CD4-positive, CD25-positive, alpha-beta regulatory T cell (primary cell): ENCODE results near the gene MTA3. TPM values are rescaled to one million over a fixed set of nuclear protein-coding genes. Genes with fewer than 3 reads are reported as not detected.
"Not testable (repeated sequence)": the region's sequence is repeated elsewhere in the genome, so short reads cannot be mapped to it uniquely, and the experiment has no call there.

ENCODE experiments used
- ATAC-seq, 2 donors: fragments of 150-1000 bp; cut with Tn5 transposase; one replicate each; pipeline ENCODE4 v1.10.0; 2021; ENCODE audit warnings: low read depth in 2 of 2, moderate number of reproducible peaks in 2 of 2, moderate library complexity in 1 of 2
- DNase-seq, 3 donors: peaks; one replicate each; pipeline versions ENCODE4 v3.0.0 to v3.0.0-alpha.2; 2012 to 2022; ENCODE audit warnings: mixed read lengths in 1 of 3
- H3K27ac ChIP-seq: one replicate; pipeline ENCODE4 v1.7.0; 2013; ENCODE audit warnings: mild to moderate bottlenecking, low read length; ENCODE audit not compliant: insufficient read depth, poor library complexity, severe bottlenecking
- H3K27me3 ChIP-seq: one replicate; pipeline ENCODE4 v1.7.0; 2013; ENCODE audit warnings: low read length; ENCODE audit not compliant: control insufficient read depth, insufficient read depth
- H3K36me3 ChIP-seq: one replicate; pipeline ENCODE4 v1.7.0; 2013; ENCODE audit warnings: mild to moderate bottlenecking, low read length, moderate library complexity; ENCODE audit not compliant: control insufficient read depth, insufficient read depth
- H3K4me1 ChIP-seq: 2 replicates; pipeline ENCODE4 v1.7.0; 2013; ENCODE audit warnings: mild to moderate bottlenecking, low read length; ENCODE audit not compliant: insufficient read depth, control insufficient read depth, poor library complexity, severe bottlenecking
- H3K4me3 ChIP-seq: one replicate; pipeline ENCODE4 v1.7.0; 2013; ENCODE audit warnings: low read depth, mild to moderate bottlenecking, low read length, moderate library complexity
- H3K9me3 ChIP-seq, 2 experiments: 1 replicate in 1 of 2; 2 replicates in 1 of 2; pipeline ENCODE4 v1.7.0; 2013; ENCODE audit warnings: low read length in 2 of 2, mild to moderate bottlenecking in 1 of 2, moderate library complexity in 1 of 2; ENCODE audit not compliant: control insufficient read depth in 2 of 2
- H3K27ac Mint-ChIP-seq, 3 donors: one replicate each; pipeline ENCODE4 v1.8.0; 2020 to 2022; ENCODE audit warnings: mild to moderate bottlenecking in 3 of 3, mixed read lengths in 3 of 3, moderate library complexity in 2 of 3
- H3K27me3 Mint-ChIP-seq: one replicate; pipeline ENCODE4 v1.8.0; 2022; ENCODE audit warnings: mild to moderate bottlenecking, mixed read lengths
- H3K36me3 Mint-ChIP-seq: one replicate; pipeline ENCODE4 v1.8.0; 2020; ENCODE audit warnings: mixed read lengths
- H3K4me1 Mint-ChIP-seq, 4 donors: one replicate each; pipeline ENCODE4 v1.8.0; 2020 to 2022; ENCODE audit warnings: mixed read lengths in 4 of 4, mild to moderate bottlenecking in 1 of 4
- H3K4me3 Mint-ChIP-seq, 4 donors: one replicate each; pipeline ENCODE4 v1.8.0; 2020 to 2022; ENCODE audit warnings: mild to moderate bottlenecking in 4 of 4, mixed read lengths in 4 of 4, moderate library complexity in 3 of 4
- H3K9me3 Mint-ChIP-seq, 7 donors: one replicate each; pipeline ENCODE4 v1.8.0; 2020 to 2022; ENCODE audit warnings: mixed read lengths in 7 of 7, mild to moderate bottlenecking in 3 of 7, moderate library complexity in 2 of 7
- polyA plus RNA-seq, 4 donors: library from polyadenylated mRNA; unstranded; fragments of 300-500 nt; fragmentation: Illumina TruSeq; gene quantifications; one replicate each; pipeline ENCODE4 v1.2.3, GENCODE V29; 2021
- total RNA-seq: library from RNA; stranded (reverse); gene quantifications from one replicate; pipeline ENCODE4 v1.2.3, GENCODE V29; 2022

Gene MTA3
- total and polyA plus RNA-seq, 5 donors from 2014 or later = 7.7 to 20.4 (median 9.4) TPM

GRCh38 chr2:42557306-42557705, 11.1 kb upstream of the MTA3 start:
- DNase-seq (no peak), ATAC-seq (no peak)
- Mint-ChIP-seq H3K27ac (no peak overlapping the region), H3K27me3 (peaks cover 16% of the 10 kb centered on the region), H3K9me3 (peaks cover 0 to 2% (median 0%) of the 10 kb centered on the region in 7 donors), H3K4me1 (no peaks in the 10 kb centered on the region), H3K4me3 (no peak overlapping the region), H3K36me3 (no peaks in the 10 kb centered on the region)
- Histone ChIP-seq H3K4me1 (no peaks in the 10 kb centered on the region), H3K9me3 (no peaks in the 10 kb centered on the region), H3K27ac (no peak overlapping the region), H3K36me3 (no peaks in the 10 kb centered on the region), H3K4me3 (no peak overlapping the region), H3K27me3 (no peaks in the 10 kb centered on the region)

GRCh38 chr2:42558827-42559226, 9.6 kb upstream of the MTA3 start:
- H3K27ac Mint-ChIP-seq = no peak overlapping the region
- Histone ChIP-seq H3K36me3 (no peaks in the 10 kb centered on the region), H3K4me3 (no peak overlapping the region), H3K27ac (no peak overlapping the region), H3K4me1 (no peaks in the 10 kb centered on the region), H3K9me3 (no peaks in the 10 kb centered on the region), H3K27me3 (no peaks in the 10 kb centered on the region)
- no peaks in the 10 kb centered on the region for H3K36me3 Mint-ChIP-seq
- ATAC-seq (no peak), DNase-seq (no peak)
- no peak overlapping the region for H3K4me3 Mint-ChIP-seq
- no peaks in the 10 kb centered on the region for H3K4me1 Mint-ChIP-seq
- peaks cover 16% of the 10 kb centered on the region for H3K27me3 Mint-ChIP-seq
- H3K9me3 Mint-ChIP-seq = peaks cover 0 to 2% (median 0%) of the 10 kb centered on the region in 7 donors

GRCh38 chr2:42560133-42560532, 8.3 kb upstream of the MTA3 start:
- H3K27ac ChIP-seq, H3K9me3 ChIP-seq, H3K9me3 Mint-ChIP-seq, H3K27me3 ChIP-seq, DNase-seq, H3K4me3 Mint-ChIP-seq, H3K4me1 Mint-ChIP-seq, ATAC-seq, H3K36me3 Mint-ChIP-seq, H3K36me3 ChIP-seq, H3K4me1 ChIP-seq, H3K4me3 ChIP-seq, H3K27ac Mint-ChIP-seq: not testable (repeated sequence)
- peaks cover 11% of the 10 kb centered on the region for H3K27me3 Mint-ChIP-seq

DNA sequence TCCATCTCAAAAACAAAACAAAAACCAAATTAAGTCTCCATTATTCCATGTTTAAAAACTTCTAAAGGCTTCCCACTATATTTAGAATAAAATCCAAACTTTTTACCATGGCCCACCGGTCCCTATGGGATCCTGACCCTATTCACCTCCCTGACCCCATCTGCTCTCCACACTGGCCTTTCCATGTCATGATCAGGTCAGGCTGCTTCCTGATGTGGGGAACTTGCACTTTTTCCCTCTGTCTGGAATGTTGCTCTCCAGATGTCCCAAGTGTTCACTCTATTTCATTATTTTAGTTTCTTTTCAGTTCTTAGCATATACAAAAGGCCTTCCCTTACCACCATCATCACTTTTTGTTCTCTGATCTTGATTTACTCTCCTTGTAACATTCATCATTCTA, 7.5 kb upstream of the MTA3 start:
- peaks cover 0 to 2% (median 0%) of the 10 kb centered on the region in 7 donors for H3K9me3 Mint-ChIP-seq
- no peaks in the 10 kb centered on the region for H3K36me3 Mint-ChIP-seq
- H3K4me3 Mint-ChIP-seq = no peak overlapping the region
- H3K27me3 Mint-ChIP-seq = peaks cover 11% of the 10 kb centered on the region
- peak overlapping the region in 1 of 3 donors; percentile 5 for H3K27ac Mint-ChIP-seq
- no peaks in the 10 kb centered on the region for H3K36me3 ChIP-seq
- no peaks in the 10 kb centered on the region for H3K9me3 ChIP-seq
- H3K4me1 ChIP-seq = no peaks in the 10 kb centered on the region
- no peak overlapping the region for H3K27ac ChIP-seq
- DNase-seq (no peak), ATAC-seq (no peak)
- H3K4me1 Mint-ChIP-seq = no peaks in the 10 kb centered on the region
- no peaks in the 10 kb centered on the region for H3K27me3 ChIP-seq
- no peak overlapping the region for H3K4me3 ChIP-seq

DNA sequence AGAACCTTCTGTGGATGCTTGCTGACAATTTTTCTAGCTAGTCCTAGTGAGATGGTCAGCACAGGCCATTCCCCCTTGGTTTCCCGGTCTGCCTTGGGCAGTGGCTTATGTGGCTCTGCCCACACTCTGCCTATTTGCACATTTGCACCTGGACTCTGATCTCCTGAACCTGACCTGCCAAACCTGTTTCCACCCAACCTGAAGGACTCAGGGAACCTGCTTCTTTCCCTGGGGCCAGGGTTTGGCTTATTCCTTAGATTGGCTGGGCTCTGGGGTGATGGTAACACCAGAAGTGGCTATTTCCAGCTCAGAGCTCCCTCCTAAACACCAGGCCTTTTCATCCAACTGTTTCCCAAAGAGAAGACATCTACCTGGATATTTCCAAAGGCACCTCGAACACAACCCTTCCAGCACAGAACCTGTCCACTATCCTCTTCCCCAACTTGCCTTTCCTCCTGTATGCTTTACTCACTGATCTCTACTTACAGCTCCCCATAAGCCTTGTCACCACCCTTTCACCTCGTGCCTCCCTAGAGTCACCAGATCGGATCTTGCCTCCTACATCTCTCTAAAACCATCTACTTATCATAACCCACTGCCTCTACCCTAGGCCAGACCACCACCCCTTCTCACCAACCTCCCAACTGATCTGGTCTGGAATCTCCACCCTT, 5.8 kb upstream of the MTA3 start:
- no peak for ATAC-seq
- H3K4me1 ChIP-seq = no peaks in the 10 kb centered on the region
- H3K4me1 Mint-ChIP-seq = peaks cover 0 to 8% (median 5%) of the 10 kb centered on the region in 4 donors
- no peaks in the 10 kb centered on the region for H3K36me3 Mint-ChIP-seq
- DNase-seq = no peak
- H3K9me3 ChIP-seq = no peaks in the 10 kb centered on the region
- H3K27me3 Mint-ChIP-seq = peaks cover 9% of the 10 kb centered on the region
- no peak overlapping the region for H3K27ac ChIP-seq
- H3K4me3 ChIP-seq = no peak overlapping the region
- no peaks in the 10 kb centered on the region for H3K27me3 ChIP-seq
- peak overlapping the region in 1 of 4 donors; percentile 10 for H3K4me3 Mint-ChIP-seq
- H3K9me3 Mint-ChIP-seq = peaks cover 0 to 2% (median 0%) of the 10 kb centered on the region in 7 donors
- no peaks in the 10 kb centered on the region for H3K36me3 ChIP-seq
- no peak overlapping the region for H3K27ac Mint-ChIP-seq

GRCh38 chr2:42566025-42566424, 2.4 kb upstream of the MTA3 start:
- Mint-ChIP-seq H3K9me3 (peaks cover 0 to 4% (median 0%) of the 10 kb centered on the region in 7 donors), H3K27me3 (peaks cover under 1% of the 10 kb centered on the region), H3K4me3 (no peak overlapping the region), H3K27ac (peak overlapping the region in 2 of 3 donors; percentile 53 to 76), H3K4me1 (peaks cover 0 to 22% (median 15%) of the 10 kb centered on the region in 4 donors), H3K36me3 (no peaks in the 10 kb centered on the region)
- Histone ChIP-seq H3K9me3 (no peaks in the 10 kb centered on the region), H3K4me3 (no peak overlapping the region), H3K27ac (no peak overlapping the region), H3K36me3 (no peaks in the 10 kb centered on the region), H3K27me3 (no peaks in the 10 kb centered on the region), H3K4me1 (peaks cover 10% of the 10 kb centered on the region)
- peak in 1 of 3 donors; percentile 8 for DNase-seq
- ATAC-seq = no peak

DNA sequence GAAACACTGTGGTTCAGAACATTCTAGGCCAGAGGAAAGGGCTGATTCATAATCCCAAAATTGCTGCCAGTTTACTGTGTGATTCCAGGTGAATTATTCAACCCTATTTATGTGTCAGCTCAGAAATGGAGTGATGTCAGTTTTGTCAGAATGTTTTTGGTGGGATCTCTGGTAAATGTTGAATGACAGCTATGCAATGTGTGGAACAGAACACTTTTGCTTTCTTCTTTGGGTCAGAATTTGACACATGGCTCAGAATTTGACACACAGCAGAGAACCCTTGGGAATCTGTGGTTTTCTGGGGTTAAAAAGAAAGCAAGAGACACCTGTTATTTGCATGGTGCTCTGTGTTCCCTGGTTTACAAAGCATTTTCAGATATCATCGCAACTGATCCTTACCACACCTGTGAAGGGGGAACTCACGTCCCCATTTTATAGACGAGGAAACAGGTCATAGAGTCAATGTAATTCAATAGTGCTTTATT, 1.6 kb upstream of the MTA3 start:
- ATAC-seq (no peak), DNase-seq (no peak)
- Histone ChIP-seq H3K4me1 (peaks cover 10% of the 10 kb centered on the region), H3K36me3 (no peaks in the 10 kb centered on the region), H3K27me3 (no peaks in the 10 kb centered on the region), H3K4me3 (no peak overlapping the region), H3K27ac (no peak overlapping the region), H3K9me3 (no peaks in the 10 kb centered on the region)
- Mint-ChIP-seq H3K36me3 (no peaks in the 10 kb centered on the region), H3K4me1 (peaks cover 0 to 22% (median 15%) of the 10 kb centered on the region in 4 donors), H3K4me3 (peak overlapping the region; percentile 48 to 89 (median 85)), H3K27ac (peak overlapping the region in 2 of 3 donors; percentile 75 to 76), H3K27me3 (no peaks in the 10 kb centered on the region), H3K9me3 (peaks cover 0 to 4% (median 0%) of the 10 kb centered on the region in 7 donors)

GRCh38 chr2:42567364-42567763, 1.1 kb upstream of the MTA3 start:
- Mint-ChIP-seq H3K4me3 (peak overlapping the region; percentile 48 to 89 (median 85)), H3K36me3 (no peaks in the 10 kb centered on the region), H3K9me3 (peaks cover 0 to 4% (median 0%) of the 10 kb centered on the region in 7 donors), H3K27ac (peak overlapping the region in 2 of 3 donors; percentile 66 to 75), H3K4me1 (peaks cover 0 to 22% (median 15%) of the 10 kb centered on the region in 4 donors), H3K27me3 (no peaks in the 10 kb centered on the region)
- ATAC-seq (no peak), DNase-seq (no peak)
- H3K4me3 ChIP-seq = no peak overlapping the region
- H3K9me3 ChIP-seq = no peaks in the 10 kb centered on the region
- no peaks in the 10 kb centered on the region for H3K27me3 ChIP-seq
- H3K27ac ChIP-seq = no peak overlapping the region
- H3K4me1 ChIP-seq = peaks cover 10% of the 10 kb centered on the region
- no peaks in the 10 kb centered on the region for H3K36me3 ChIP-seq
